GM19099 (cell line): ENCODE data around the gene NCCRP1.

Experiments
- POLR2A ChIP-seq: IDR thresholded peaks from 3 replicates; pipeline ENCODE4 v1.6.1; 2011; ENCODE audit warnings: low read depth; ENCODE audit not compliant: insufficient read length; ENCODE audit errors: extremely low read depth

NCCRP1 gene

GRCh38 chr19:39183104-39183503 is 13.7 kb upstream of the NCCRP1 start:
- no peak for TF ChIP-seq POLR2A

DNA sequence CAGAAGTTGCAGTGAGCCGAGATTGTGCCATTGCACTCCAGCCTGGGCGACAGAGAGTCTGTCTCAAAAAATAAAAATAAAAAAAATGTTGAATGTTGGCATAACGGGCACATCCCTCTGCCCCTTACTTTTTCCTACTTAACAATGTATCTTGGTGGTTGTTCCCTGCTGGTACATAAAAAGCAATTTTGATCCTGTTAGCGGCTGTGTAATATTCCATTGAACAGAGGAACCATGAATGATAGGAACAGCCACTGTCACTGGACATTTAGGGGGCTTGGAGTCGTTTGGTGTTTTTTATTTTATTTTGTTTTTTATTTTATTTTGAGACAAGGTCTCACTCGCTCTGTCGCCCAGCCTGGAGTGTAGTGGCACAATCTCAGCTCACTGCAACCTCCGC is 10.4 kb upstream of the NCCRP1 start:
- TF ChIP-seq POLR2A: no peak

- no peak for TF ChIP-seq POLR2A
These were observed 9.2 kb upstream of the NCCRP1 start for GRCh38 chr19:39187552-39187943.

- no peak for TF ChIP-seq POLR2A
These were observed 7.8 kb upstream of the NCCRP1 start for GRCh38 chr19:39188960-39189359.

- TF ChIP-seq POLR2A: no peak
These were observed 6.0 kb upstream of the NCCRP1 start for GRCh38 chr19:39190768-39191167.

DNA sequence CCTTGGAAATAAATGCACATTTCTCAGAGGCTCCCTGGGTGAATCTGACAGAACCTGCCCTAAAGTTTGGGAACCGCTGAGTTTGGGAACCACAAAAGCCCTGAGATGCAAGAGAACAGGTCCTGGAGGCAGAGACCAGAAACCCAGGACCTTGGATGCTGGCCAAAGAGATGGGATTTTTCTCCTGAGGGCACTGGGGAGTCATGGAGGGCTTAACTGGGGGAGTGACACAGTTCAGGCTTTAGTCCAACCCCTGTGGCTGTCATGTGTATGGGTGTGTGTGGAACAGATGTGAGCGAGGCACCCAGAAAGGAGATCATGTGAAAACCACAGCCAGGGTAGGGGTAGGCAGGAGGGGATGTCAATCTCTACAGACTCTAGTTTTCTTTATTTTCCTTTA is 3.9 kb upstream of the NCCRP1 start:
- no peak for TF ChIP-seq POLR2A

DNA sequence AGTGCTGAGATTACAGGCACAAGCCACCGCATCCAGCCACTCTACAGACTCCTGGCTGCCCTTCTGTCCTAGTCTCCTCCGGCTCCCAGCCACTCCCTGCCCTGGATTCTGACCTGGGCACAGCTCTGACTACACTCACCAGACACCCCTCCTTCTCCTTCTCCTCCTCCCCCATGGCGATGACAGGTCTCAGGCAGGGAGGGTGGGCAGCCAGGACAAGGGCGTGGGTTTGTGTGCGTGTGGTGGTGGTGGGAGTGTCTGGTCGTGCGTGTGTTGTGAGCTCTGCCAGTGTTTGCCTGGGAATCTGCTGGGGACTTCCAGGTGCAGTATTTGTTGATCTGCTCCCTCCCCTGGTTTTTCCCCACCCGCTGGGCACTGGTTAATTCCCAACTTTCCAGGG is 3.0 kb upstream of the NCCRP1 start:
- no peak for TF ChIP-seq POLR2A

DNA sequence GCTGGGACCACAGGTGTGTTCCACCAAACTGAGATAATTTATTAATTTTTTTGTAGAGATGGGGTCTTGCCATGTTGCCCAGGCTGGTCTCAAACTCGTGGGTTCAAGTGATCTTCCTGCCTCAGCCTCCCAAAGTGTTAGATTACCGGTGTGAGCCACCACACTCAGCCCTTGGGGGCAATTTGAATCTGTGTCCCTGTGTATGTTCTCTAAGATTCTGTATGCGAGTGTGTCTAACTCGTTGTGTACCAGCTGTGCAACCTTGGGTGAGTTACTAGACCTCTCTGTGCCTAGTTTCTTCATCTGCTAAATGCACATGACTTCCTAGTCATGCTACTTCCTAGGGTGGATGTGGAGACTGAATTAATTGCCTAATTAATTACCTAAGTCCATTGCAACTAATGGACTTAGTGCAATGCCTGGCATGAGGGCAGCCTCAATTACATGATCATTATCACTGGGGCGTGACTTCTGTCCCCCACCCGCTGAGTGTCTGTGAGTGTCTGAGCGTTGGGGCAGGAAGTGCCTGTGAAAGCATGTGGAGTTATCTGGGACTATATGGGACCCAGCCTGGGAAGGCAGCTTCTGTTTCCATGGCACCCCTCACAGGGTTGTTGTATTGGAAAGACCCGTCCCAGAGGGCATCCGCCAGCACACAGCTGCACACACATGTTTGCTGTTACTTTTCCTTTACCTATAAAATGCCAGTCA is 1.8 kb upstream of the NCCRP1 start:
- no peak for TF ChIP-seq POLR2A

GRCh38 chr19:39195755-39196154 is 1.0 kb upstream of the NCCRP1 start:
- TF ChIP-seq POLR2A: no peak

GRCh38 chr19:39196320-39196719 is 444 bp upstream of the NCCRP1 start:
- TF ChIP-seq POLR2A: no peak

GRCh38 chr19:39197808-39198207 is 1.0 kb downstream of the NCCRP1 start:
- TF ChIP-seq POLR2A: no peak

DNA sequence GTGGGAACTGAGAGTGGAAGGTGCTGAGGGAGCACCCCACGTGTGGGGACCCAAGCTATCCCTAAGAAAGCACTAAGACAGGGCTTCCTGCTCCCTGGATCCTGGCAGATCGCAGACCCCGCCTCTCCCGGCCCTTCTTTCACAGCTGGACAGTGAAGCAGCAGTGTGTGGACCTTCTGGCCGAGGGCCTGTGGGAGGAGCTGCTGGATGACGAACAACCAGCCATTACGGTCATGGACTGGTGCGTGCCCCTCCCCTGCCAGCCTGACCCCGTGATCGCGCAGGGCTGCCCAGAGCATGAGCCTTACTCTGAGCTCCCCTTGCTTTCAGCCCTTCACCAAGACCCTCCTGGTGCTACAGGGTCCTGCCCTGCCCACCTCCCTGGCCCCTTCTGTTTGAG is 2.3 kb downstream of the NCCRP1 start:
- TF ChIP-seq POLR2A: no peak

- TF ChIP-seq POLR2A: no peak
These were observed 3.5 kb downstream of the NCCRP1 start for GRCh38 chr19:39200066-39200802.

- no peak for TF ChIP-seq POLR2A
These were observed 4.0 kb downstream of the NCCRP1 start for GRCh38 chr19:39200803-39201115.

DNA sequence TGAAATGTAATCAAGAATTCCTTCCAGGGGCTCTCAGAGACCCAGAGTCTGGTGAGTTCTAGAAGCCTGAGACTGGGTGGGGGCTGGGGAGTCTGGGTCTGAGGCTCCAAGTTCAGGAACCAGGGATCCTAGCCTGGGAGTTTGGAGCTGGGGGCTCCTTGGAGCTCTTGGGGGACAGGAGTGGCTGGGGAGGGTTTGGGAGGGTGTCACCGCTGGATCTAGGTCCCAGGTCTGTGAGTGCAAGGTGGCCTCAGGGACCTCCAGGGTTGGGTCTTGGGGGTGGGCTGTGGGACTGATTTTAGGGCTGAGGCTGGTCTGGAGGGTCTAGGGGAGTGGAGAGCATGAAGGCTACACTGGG is 6.2 kb downstream of the NCCRP1 start:
- TF ChIP-seq POLR2A: no peak

GRCh38 chr19:39203372-39204341 is 6.9 kb downstream of the NCCRP1 start, which contains the start of gene SYCN:
Gene SYCN (minus strand): TSS chr19:39204263. CDS start chr19:39204254, 9 bp downstream.
- TF ChIP-seq POLR2A: no peak

- no peak for TF ChIP-seq POLR2A
These were observed 8.6 kb downstream of the NCCRP1 start for GRCh38 chr19:39205449-39205764.

- no peak for TF ChIP-seq POLR2A
These were observed 9.4 kb downstream of the NCCRP1 start for GRCh38 chr19:39206122-39206521.
